NCI-H146 treated with DMSO at 0.1 percent for 48 hours (cell line): ENCODE results near the gene COX5A.

Experiments
- DNase-seq: peaks from one replicate; lab custom pipeline; 2025; ENCODE audit not compliant: unreplicated experiment; lab: John Stamatoyannopoulos, UW

The COX5A gene

DNA sequence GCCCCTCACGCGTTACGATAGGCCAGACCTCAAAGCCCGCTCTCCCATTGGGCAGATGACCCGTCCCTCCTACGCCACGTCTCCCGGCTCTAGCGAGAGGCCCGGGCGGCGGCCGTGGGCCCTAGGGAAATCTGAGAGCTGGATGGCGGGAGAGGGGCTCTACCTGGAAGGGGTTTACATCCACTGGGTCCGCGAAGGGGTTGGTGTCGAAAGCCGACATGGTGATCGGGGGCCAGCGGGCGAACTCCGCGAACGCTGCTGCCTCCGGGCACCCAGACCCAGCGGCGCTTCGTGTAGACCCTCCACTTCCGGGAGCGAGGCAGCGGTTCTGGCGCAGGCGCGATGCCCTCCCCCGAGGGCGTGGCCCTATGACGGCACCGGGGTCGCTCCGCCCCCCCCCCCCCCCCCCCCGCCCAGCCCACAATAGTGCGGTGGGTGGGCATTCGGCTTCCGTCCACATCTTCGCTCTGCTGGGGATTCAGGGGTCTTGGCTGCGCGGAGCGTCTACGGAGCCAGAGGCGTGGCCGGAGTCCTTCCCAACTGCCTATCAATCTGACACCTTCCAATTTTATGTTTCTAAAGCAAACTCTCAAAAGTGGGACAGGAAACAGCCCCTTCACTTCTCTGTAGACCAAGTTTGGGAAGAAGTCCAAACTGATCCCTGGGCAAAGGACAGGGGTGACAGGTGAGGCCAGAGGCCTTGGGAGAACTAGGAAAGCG is 64.7 kb downstream of the COX5A start, which contains the start of gene SCAMP2:
SCAMP2 (minus strand) TSS at position 330 of the 720 bp plus-strand sequence; CDS start at position 220, 110 bp downstream.
- DNase-seq = peak; percentile 79

DNA sequence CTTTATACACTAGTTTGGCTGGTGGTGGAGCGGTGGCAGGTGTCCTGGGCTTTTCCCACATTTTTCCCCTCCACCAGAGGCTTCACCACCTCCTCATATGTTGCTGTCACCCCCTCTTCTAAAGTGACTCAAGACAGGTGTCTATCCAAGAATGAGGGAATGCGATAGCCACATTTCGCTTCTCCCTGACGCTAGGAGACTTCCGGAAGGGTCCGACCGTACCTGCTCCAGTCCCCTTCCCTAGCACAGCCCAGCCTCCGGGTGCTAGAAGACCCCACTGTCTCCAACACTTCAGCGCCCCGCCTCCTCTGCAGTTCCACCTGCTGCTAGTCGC is 65.2 kb downstream of the COX5A start:
- no peak for DNase-seq

DNA sequence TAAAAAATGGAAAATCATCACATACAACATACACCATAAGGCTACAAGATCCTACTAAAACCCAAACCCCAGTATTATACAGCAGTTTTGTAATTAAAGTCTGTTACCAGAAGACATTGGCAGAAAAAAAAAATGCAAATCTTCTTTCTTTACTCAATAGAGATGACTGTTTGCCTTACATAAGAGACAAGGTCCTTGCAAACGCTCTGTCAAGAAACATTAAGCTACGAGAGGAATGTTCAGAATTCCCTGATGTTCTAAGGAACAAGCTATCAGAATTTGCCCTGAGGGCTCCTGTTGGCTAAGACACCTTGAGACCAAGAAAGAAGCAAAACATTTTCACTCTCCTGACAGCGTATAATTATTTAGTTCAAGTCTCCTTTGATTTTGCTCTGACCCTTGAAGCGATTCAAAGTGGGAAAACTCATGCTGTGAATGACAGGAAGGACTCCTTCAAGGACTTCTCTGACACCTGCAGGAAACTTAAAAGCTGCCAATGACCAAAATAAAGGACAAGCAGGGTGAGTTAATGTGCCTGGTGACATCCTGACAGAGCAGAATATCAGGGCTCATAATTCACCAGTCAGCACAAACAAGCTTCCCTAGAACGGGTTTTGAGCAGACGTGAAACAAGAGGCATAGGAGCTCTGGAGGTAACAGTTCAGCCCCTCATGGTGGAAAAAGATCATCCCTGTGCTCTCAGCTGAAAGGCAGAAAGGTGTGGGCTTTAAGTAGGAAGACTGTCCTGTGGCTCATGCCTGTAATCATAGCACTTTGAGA is 67.2 kb downstream of the COX5A start:
- DNase-seq = no peak
